Stimulated activated CD8-positive, alpha-beta memory T cell treated with anti-CD3 and anti-CD28 coated beads, Interleukin-7, amount 100 ng/mL, for 1 hour (primary cell): Measurements from ENCODE around the gene MBNL1.

Experiments
- DNase-seq, 2 donors: peaks; one replicate each; pipeline ENCODE4 v3.0.0-alpha.2; 2020; ENCODE audit warnings: low read depth in 2 of 2

Gene MBNL1

DNA sequence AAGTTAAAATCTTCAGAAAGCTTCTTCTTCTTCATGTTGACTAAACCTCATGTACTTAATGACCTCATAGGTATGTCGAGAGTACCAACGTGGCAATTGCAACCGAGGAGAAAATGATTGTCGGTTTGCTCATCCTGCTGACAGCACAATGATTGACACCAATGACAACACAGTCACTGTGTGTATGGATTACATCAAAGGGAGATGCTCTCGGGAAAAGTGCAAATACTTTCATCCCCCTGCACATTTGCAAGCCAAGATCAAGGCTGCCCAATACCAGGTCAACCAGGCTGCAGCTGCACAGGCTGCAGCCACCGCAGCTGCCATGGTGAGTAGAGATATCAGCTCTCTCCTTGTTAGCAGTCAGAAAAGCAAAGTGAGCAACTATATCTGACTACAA lies 176.5 kb downstream of the MBNL1 start:
- no peak for DNase-seq

DNA sequence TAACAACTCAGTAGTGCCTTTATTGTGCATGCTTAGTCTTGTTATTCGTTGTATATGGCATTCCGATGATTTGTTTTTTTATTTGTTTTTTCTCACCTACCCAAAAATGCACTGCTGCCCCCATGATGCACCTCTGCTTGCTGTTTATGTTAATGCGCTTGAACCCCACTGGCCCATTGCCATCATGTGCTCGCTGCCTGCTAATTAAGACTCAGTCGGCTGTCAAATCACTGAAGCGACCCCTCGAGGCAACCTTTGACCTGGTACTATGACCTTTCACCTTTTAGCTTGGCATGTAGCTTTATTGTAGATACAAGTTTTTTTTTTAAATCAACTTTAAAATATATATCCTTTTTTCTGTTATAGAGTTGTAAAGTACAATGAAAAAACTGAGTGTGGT lies 177.8 kb downstream of the MBNL1 start:
- DNase-seq = no peak

DNA sequence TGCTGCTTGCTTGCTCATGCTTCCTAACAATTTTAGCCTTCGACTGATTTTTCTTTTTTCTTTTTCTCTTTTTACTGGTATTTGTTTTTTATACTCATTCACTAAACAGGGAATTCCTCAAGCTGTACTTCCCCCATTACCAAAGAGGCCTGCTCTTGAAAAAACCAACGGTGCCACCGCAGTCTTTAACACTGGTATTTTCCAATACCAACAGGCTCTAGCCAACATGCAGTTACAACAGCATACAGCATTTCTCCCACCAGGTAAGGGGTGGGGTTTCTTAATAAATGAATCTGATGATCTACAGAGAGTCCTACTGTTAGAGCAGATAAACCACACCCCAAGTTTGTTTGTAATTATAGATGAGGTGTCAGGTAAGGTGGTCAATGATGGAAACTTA lies 178.8 kb downstream of the MBNL1 start:
- DNase-seq = no peak

DNA sequence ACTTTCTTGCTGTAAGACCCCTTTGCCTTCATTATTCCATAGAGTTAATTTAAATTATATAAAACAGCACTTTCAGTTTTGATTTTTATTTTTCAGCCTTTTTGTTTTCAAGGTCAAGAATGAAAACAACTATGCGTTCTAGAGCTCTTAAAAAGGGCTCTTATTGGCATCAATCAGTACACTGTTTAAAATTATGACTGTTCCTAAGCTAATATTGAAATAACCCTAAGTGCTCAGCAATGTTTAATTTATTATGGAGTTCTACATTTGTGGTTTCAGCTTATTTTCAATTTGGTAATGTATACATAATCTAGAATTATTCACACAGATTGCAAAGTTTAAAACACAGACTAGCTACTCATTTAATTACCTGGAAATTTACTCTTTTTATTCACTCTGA lies 179.4 kb downstream of the MBNL1 start:
- no peak for DNase-seq

DNA sequence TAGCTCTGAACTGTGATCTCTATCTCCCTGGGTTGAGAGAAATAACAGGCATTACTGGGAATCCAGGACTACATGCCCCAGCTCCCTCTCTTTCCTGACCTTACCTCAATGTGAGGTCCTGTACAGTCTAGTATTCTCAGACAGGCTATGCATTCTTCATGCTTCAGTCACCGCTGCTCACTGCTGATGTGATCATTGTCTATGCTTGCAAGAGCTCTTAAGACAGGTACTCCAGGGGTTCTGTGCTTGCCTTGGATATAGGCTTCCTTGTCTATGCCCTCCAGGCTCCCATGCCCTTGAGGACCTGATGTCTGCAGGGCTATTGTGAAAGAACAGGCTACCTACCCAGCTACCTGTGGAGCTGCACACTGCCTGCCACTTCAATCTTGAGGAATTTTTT lies 183.6 kb downstream of the MBNL1 start:
- no peak for DNase-seq

DNA sequence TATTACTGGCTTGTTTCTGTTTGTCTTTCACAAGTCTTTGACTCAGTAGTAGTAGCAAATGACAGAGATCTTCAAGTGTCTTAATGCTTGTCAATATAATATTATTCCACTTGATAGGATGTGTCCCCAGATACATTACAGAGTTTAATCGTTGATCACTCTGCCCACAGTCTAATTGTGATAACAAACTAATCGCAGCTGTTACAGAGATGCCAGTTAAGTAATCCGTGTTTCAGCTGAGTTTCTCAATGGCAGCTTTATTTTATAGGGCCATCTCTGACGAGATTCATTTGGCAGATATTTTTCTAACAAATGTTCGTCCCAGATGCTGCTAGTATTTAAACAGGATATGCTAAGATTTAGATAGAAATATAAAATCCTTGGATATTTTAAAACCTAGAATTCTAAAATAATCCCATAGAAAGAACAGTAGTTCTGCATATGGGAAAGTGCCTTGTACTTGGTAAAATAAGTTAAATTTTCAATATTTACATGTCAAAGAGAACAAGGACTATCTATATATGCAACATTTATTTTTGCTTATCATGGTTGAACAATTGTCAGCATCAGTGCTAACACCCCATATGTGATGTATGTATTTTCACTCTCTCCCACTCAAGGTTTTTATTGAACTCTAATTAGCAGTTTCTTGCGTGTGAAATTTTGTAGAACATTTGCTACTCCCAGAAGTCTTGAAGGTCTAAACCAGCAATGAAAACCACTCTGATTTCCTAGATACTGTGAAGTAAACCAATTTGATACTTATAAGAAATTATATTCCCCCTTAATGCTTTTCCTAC lies 185.5 kb downstream of the MBNL1 start:
- DNase-seq = no peak

DNA sequence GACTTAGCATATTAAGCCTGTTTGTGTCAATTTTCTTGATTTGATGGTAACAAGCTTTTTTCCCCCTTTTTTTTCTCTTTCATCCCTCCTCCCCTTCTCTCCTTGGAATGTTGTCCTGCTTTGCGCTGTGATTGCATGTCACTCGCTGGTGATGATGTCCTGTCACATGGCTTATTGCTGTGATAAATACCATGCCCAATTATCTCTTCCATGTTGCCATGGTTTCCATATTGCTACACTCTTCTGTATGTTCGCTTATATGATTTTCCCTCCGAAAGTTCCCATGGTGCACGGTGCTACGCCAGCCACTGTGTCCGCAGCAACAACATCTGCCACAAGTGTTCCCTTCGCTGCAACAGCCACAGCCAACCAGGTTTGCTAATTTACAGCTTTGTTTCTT lies 187.3 kb downstream of the MBNL1 start:
- no peak for DNase-seq

DNA sequence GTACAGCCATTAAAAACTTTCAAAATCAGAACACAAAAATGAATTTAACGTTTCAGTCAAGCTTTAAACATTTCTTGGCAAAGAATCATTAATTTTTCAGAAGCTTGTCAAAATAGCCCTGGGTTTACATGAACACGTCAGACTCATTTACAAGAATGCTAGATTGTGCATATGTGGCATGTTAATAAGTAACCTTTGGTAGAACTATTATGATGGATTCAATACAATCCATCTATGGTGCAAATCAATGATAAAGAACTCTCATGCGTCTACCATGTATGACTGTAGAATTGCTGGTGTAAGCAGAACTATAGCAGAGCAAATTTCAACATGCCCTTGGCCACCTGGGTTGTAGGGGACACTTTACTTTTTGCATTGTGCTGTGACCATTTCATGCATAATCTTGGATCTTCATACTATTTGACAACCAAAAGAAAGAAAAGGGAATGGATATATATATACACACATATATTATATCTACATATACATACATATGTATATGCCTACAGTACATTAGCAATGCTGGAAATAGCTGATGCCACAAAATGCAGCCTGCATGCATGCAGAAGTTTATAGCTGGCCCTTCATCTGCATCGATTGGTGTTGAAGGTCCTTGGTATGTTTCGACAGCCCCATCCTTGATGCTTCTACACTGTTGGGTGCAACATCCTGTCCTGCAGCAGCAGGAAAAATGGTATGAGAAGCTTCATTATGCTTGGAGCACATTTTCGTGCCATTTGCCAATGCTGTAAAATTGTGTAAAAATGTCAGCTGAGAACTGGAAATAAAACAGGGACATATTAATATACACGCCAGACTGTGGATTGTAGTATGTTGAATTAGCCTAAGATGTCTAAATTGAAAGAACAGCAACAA lies 189.0 kb downstream of the MBNL1 start:
- DNase-seq = no peak

DNA sequence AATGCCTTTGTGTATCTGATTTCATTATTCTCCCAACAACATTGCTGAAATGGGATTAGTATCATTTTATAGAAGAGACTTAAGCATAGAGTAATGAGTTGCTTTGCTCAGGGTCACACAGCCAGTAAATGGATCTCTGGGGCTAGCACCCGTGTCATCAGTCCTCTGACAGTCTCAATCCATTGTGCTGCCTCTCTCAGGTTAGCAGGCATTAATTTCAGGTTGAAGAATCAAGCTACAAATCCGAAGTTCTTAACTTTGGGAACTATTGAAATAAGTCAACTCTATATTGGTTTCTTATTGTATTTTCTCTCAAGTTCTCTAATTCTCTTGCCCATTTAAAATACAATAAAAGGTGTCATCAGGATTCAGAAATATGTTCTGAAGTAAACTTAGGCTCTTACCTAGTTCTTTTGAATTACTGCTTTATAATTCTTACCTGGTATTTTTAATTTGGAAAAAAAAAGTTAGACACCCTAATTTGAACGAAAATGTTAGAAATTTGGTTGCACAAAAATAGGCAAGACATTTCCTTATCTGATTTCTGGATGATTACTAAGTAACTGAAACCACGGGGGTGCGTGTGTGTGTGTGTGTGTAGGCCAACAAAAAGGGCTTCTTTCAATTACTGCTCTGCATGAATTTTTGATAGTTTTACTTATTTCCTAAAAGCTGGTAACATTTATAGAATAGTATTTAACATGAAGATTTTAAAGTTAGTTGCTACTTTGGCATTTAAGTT lies 189.8 kb downstream of the MBNL1 start:
- no peak for DNase-seq

DNA sequence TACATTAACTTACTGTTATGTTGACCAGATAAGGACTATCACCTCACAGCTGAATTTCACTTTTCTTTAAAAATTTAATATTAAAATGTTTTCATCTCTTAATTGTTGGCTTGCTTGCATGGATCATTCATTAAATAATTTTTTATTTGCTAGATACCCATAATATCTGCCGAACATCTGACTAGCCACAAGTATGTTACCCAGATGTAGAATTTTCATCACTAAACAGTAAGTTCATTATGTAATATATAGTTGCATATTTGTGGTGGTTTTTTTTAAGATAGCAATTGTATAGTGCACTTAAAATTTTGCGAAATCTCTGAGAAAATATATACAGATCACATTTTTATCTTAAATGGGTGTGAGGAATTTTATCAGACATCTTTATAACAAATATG lies 190.4 kb downstream of the MBNL1 start:
- DNase-seq = no peak

DNA sequence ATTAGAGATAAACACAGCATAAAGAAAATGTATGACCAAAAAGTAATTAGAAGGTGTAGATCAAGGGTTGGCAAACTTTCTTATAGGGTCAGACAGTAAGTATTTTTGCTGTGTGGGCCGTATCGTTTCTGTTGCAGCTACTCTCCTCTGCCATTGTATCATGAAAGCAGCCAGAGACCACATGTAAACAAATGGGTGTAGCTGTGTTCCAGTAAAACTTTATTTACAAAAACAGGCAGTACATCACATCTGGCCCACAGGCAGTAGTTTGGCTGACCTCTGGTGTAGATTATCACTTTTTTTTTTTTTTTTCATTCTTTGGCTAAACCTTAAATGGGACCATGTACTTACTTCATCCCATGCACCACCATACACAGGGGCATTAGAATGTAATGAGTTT lies 190.8 kb downstream of the MBNL1 start:
- no peak for DNase-seq

DNA sequence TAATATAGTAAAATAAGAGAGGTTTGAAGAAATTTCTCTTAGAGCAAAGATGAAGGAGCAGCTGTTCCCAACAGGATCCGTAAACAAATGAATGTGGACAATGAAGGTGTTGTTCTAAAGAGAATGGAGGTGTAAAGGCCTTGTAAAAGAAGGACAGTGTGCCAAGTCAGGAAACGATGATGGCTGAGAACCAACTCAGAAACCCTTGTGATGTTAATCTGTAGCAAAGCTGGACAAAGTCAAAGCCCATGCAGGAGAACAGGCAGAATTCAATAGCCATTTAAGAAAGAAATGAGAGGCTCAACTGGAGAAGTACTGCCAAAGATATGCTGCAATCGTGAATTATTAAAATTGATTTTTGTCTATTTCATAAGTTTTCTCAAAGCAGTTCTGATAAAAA lies 192.2 kb downstream of the MBNL1 start:
- no peak for DNase-seq

DNA sequence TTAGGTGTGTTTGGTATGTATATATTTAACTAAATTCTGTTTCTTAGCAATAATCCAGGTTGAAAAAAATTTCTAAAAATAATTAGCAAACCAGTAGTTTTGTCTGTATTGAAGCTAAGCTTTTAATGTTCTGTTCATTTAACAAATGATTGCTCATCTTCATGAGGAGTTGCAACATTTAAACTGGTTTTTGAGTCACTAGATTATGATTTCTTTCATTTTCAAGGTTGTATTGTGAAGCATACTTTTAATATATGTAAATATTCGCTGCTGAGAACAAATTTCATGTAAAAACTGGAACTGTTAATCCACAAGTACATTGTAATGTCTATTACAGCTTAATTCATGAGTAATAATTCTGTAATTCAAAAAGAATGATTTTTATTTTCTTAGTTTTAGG lies 192.7 kb downstream of the MBNL1 start:
- DNase-seq = no peak

DNA sequence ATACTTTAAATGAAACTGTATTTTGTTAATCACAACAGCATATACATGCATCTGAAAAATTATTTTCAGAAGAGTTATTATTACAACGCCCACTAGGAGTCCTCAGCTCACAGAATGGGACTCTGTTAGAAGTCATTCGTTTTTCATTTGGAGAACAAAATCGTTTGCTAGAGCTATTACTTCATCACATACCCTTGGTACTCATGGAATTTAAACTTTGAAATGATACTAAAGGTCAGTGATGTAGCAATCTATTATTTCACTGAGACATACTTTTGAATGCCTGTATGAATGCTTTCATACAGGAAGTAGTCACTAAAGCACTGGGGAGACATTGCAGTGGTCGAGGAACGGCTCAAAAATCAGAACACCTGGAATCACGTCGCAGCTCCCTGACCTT lies 198.1 kb downstream of the MBNL1 start:
- no peak for DNase-seq

DNA sequence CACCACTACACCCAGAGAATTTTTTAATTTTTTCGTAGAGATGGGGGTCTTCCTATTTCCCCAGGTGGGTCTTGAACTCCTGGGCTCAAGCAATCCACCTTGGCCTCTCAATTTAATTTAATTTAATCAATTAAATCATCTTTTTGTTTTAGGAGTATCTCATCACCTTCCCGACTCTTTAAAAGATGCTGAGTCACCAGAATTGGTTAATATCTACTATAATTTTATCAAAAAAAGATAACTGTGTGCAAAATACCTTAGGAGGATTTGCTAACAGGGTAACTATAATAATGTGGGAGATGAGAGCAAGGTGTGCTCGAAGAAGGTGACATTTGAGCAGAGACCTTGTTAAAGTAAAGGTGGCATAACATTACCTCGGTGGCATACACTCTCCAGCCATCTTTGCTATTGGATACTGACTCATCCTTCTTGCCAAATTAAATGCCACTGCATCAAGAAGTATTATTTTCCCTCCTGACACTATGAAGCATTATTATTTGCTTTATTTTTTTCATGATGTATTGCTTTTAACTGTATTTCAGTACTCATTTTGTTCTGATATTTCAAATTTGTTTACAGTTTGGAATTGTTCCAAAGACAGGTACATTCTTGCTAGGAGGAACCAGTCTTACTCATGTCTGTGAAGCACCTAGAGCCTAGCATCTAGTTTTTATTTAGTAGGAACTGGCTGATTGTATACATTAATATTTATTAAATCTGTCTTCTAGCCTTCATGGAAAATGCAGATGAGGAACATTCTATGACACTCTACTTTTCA lies 200.7 kb downstream of the MBNL1 start:
- DNase-seq = no peak

DNA sequence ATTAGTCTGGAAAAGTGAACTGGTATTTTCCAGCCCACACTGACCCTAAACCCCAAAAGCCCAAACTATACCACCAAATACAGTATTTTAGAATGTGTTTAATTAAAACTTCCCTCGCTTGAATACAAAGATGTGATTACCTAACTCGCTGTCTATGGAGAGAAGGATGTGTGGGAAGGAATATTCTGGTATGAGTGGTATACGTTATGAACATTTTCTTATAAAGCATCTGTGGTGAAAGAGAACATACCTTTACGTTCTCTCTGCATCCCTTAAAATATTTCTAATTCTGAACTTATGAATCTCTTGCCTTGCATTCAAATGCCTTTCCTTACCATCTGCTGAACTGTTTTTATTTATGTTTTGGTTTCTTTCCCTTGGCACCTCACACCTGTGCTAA lies 201.4 kb downstream of the MBNL1 start:
- DNase-seq = no peak

DNA sequence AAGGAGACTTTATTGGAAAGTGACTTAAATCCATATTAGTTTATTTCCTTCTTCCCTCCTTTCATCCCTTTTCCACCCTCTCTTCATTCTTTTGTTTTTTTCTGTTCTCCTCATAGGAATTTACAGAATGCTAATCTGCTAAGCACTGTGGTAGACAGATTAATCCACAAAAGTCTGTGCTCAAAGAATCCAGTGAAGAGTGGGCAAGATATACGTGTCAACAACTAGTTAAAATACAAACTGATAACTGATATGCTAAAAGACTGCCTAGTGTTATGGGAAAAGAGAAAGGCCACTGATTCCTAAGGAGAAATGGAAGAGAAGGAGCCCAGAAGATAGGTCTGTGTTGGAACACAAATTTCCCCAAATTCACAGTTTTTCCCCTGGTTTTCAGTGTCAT lies 202.2 kb downstream of the MBNL1 start:
- no peak for DNase-seq

DNA sequence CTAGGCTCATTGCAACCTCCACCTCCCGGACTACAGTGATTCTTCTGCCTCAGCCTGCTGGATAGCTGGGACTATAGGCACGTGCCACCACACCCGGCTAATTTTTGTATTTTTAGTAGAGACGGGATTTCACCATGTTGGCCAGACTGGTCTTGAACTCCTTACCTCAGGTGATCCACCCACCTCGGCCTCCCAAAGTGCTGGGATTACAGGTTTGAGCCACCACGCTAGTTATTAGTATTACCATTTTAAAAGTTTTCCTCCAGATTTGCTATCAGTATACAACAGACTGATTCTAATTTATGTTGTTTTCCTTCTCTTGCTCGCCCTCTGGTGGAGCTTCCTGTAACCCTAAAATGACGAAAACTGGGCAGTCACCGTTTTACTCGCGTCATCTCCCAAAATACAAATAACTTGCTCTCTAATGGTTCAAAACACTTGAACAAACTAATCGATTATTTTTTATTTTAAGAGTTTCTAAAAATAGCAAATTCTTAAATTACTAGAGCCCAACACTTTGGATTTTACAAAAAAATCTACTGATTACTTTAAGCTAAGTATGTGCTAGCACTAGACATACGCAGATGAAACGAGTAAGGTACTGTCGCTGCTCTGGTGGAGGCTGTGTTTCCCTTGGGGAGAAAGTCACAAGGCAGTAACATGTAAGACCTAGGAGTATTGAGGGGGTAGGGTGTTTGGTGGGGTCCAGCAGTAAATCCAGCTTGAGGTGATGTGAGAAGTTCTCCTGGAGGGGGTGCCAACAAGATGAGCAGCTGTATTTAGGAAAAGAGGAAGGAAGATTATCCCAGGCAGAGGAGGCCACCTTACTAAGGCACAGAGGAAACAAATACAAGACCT lies 203.3 kb downstream of the MBNL1 start:
- peak; percentile 14 to 46 for DNase-seq

DNA sequence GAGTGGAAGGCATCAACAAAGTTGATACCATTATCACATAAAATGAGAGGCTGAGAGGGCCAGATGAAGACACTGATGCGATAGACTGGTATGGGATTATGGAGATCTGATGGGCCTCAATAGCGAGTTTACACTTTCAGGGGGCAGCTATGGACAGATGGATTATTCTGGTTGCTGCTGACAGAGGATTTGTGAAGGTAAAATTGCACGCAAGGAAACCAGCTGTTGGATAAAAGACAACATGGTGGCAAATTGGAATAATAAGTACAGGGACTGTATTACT lies 203.9 kb downstream of the MBNL1 start:
- no peak for DNase-seq

DNA sequence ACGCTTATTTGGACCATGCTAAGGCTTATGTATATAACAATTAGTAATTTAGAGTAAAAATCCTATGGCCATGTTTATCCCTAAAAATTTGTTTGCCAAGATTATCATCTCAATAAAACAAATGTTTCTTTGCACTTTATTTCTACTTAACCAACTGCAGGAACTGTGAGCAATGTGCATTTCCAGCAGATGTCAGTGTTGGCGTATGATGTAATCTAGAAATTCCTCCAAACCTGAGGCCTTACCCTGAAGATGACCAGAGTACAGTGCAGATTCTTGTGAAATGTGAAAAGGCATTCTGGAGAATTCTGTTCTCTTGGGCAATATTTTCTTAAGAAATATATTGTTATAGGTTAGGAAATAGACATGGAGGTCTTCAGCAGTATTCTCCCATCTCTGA lies 205.9 kb downstream of the MBNL1 start:
- DNase-seq = no peak

DNA sequence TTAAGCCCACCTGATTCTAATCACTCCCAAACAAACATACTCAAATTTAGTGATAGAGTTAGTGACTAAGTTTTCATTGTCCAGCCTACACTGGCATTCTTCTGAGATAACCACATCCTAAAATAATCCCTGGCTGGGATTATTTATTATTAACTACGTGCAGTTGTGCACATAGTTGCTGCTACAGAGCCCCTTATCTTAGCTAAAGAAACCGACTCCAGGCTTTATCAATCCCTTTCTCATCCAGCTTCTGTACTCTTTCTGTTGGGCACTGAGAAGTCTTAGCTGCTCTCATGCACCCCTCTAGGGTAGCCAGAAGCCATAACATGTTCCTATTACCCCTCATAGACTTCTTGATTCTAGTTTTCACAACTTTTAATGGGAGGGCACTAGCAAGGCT lies 208.7 kb downstream of the MBNL1 start:
- DNase-seq = no peak
